SK-MEL-5 (cell line): ENCODE measurements around the gene C2CD4C. TPM values are rescaled to one million over a fixed set of nuclear protein-coding genes. Genes with fewer than 3 reads are reported as not detected.
"Not testable (repeated sequence)": the region's sequence is repeated elsewhere in the genome, so short reads cannot be mapped to it uniquely, and the experiment has no call there.

Experiments
- DNase-seq: peaks from one replicate; pipeline ENCODE4 v3.0.0-alpha.2; 2016; ENCODE audit warnings: low read depth, low spot score
- in situ Hi-C: cut with HindIII; loops from 2 replicates; pipeline ENCODE4 v1.10.0; 2016; ENCODE audit warnings: low sequenced_read_pairs, high pct_unique_total_duplicates, low pct_unique_long_range_greater_than_20kb
- small RNA-seq, 2 experiments: library from RNA; depleted of rRNA; stranded (forward); fragments of <200 nt; gene quantifications; one replicate each; pipeline ENCODE3, GENCODE V24; 2014
- total RNA-seq: library from RNA; depleted of rRNA; stranded (reverse); fragments of >200 nt; shearing (Covaris generic); gene quantifications from 2 replicates; pipeline ENCODE4 v1.2.3, GENCODE V29; 2014; rRNA removed

Gene C2CD4C
- total RNA-seq, 1 experiment from 2014 or later: 1.1 TPM

DNA sequence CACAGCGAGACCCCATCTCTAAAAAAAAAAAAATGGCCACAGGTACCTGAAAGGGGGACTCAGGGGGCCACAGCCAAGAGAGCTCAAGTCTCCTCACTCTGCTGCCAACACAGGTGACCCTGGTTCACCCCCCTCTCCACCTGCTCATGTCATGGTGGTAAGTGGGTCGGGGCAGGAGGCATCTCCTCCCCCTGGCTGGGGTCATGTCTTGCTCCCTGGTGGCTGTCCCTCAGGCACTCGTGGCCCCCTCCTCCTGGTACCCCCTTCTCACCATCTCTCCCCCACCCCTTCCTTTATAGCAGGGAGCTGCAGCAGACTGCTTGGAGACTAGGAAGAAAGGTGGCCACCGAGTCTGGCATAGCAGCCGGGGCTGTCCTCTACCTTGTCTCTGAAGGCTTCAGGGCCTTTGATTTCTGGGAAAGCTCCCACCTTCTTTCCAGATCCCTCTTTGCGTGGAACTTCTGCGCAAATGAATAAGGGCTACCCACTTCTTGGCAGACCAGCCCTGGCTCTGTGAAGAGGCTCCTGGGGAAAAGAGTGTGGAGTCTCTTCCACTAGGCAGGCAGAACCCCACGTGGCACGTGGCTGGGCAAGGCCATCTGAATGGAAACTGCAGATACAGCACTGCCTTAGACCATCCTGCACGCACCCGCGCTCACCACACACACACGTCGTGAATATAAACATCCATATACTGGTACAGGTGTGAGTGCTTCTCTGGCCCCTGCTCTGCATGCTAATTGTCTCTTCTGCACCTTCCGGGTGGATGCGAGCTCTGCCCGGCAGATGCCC is 44.3 kb downstream of the C2CD4C start:
- in situ Hi-C loops: no loop called here
- DNase-seq: no peak

DNA sequence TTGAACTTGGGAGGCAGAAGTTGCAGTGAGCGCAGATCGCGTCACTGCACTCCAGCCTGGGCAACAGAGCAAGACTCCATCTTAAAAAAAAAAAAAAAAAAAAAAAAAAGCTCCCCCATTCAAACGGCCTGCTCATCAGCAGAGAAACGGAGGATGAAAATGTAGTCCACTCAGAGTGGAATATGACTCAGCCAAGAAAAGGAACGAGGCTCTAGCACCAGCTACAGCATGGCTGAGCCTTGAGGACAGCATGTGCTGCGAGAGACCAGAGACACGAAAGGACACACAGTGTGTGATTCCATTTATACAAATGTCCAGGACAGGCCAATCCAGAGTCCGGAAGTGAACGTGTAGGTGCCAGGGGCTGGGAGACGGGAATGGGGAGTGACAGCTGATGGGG is 46.3 kb downstream of the C2CD4C start:
- in situ Hi-C loops: no loop called here
- no peak for DNase-seq

DNA sequence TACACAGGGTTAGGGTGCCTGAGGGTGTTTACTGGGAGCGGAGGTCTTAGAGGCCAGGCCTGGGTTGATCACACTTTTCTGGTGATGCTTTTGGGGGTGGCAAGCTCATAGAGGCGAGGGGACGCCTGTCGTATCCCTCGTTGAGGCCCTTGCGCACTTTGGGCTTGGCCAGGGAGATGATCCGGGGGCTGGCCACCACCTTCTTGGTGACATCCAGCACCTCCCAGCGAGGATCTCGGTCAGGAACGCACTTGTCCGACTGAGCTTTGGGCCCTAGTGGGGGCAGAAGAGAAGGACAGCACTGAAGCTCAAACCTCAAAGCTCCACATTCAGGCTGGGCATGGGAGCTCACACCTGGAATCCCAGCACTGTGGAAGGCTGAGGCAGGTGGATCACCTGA is 46.8 kb downstream of the C2CD4C start:
- in situ Hi-C loops: no loop called here
- no peak for DNase-seq

DNA sequence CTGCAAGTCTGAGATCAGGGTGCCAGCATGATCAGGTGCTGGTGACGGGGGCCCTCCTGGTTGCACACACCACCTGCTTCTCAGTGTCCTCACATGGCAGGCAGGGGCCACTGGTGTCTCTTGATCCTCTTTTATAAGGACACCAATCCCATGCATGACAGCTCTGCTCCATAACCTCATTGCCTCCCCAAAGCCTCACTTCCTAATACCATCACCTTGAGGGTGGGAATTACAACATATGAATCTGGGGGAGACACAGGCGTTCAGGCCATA is 49.4 kb downstream of the C2CD4C start:
- DNase-seq: no peak
- in situ Hi-C loops: no loop called here

DNA sequence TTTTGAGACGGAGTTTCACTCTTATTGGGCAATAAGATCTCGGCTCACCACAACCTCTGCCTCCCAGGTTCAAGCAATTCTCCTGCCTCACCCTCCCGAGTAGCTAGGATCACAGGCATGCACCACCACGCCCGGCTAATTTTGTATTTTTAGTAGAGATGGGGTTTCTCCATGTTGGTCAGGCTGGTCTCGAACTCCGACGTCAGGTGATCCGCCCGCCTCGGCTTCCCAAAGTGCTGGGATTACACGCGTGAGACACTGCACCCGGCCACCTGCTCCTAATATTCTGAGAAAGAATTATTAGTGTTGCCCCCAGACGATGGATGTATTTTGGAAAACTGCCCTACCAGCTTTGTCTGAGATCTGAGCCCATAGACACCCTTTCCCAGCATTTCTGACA is 53.4 kb downstream of the C2CD4C start:
- in situ Hi-C loops, DNase-seq: not testable (repeated sequence)

Small RNA genes lying within 50 kb of the gene (small RNA-seq; reads per million reads assigned to genes)
- 0 to 0.10 reads per million in 2 experiments for gene RNA5SP462

Other genes with a start within 250 kb of the C2CD4C start
- gene PLPP2, start 117.7 kb downstream of the C2CD4C start, total RNA-seq: 9.4 TPM in 2 replicates
- gene MIER2, start 64.4 kb downstream of the C2CD4C start, total RNA-seq: 8.2 and 8.4 TPM in 2 replicates
- 6.7 and 7.0 TPM in 2 replicates for gene SHC2, start 51.9 kb upstream of the C2CD4C start, total RNA-seq
- gene MADCAM1, start 87.3 kb upstream of the C2CD4C start, total RNA-seq: not detected in 2 replicates
- 19.5 and 26.4 TPM in 2 replicates for gene TPGS1, start 98.3 kb upstream of the C2CD4C start, total RNA-seq
- gene CDC34, start 122.6 kb upstream of the C2CD4C start, total RNA-seq: 51.0 and 52.7 TPM in 2 replicates
- 0.21 and 1.1 TPM in 2 replicates for gene GZMM, start 134.9 kb upstream of the C2CD4C start, total RNA-seq
- 399 and 435 TPM in 2 replicates for gene BSG, start 163.4 kb upstream of the C2CD4C start, total RNA-seq
- gene HCN2, start 180.7 kb upstream of the C2CD4C start, total RNA-seq: 1.1 and 1.2 TPM in 2 replicates
- 29.0 and 37.3 TPM in 2 replicates for gene POLRMT, start 224.4 kb upstream of the C2CD4C start, total RNA-seq
- gene FGF22, start 230.7 kb upstream of the C2CD4C start, total RNA-seq: 0.24 TPM in 1 of 2 replicates, not detected in the other